Mesothelial cell of epicardium (in vitro differentiated cells): ENCODE measurements around the gene EPGN. TPM values are rescaled to one million over a fixed set of nuclear protein-coding genes. Genes with fewer than 3 reads are reported as not detected.

Experiments used
- DNase-seq, 2 experiments: peaks; one replicate each; pipeline ENCODE4 v3.0.0; 2021; ENCODE audit warnings: low spot score in 2 of 2; ENCODE audit not compliant: unreplicated experiment in 2 of 2
- H3K27ac Mint-ChIP-seq: 2 replicates; pipeline ENCODE4 v1.8.0; 2021; ENCODE audit warnings: mixed read lengths
- H3K27me3 Mint-ChIP-seq: 2 replicates; pipeline ENCODE4 v1.8.0; 2021; ENCODE audit warnings: low read depth, mixed read lengths
- H3K36me3 Mint-ChIP-seq: 2 replicates; pipeline ENCODE4 v1.8.0; 2021; ENCODE audit warnings: mixed read lengths
- H3K4me1 Mint-ChIP-seq: 2 replicates; pipeline ENCODE4 v1.8.0; 2021; ENCODE audit warnings: mixed read lengths
- H3K4me3 Mint-ChIP-seq: 2 replicates; pipeline ENCODE4 v1.8.0; 2021; ENCODE audit warnings: mild to moderate bottlenecking, moderate library complexity, mixed read lengths
- H3K9me3 Mint-ChIP-seq: 2 replicates; pipeline ENCODE4 v1.8.0; 2021; ENCODE audit warnings: mixed read lengths
- total RNA-seq: library from RNA; stranded (reverse); gene quantifications from 3 replicates; pipeline ENCODE4 v1.2.1, GENCODE V29; 2021
- TF ChIP-seq, protein P1 (sequence below): fragments of 200-600 bp; sonication (generic); IDR thresholded peaks from one replicate; pipeline ENCODE4 v1.5.0; 2021; ENCODE audit warnings: antibody characterized with exemption; ENCODE audit not compliant: unreplicated experiment

The EPGN gene
- total RNA-seq, 1 donor from 2014 or later: 8.0 TPM

DNA sequence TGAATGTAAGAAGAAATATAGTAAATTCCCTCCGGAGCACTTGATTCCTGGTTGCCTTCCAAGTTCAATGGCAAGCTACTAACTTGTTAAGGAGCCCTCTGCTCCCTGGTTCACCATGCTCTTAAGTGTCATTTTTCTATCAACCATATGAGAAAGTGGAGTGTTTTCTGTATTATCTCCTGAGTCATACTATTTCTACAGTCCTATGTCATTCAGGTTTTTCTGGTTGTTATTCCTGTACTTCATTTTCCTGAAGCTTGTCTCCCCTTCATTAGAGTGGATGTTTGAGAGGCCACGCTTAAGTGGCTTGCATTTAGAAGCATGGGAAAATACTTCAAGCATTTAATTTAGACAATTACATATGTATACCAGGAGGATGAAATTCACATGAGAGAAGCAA, 14.7 kb upstream of the EPGN start:
- peaks cover 32% of the 10 kb centered on the region for H3K4me1 Mint-ChIP-seq
- no peaks in the 10 kb centered on the region for H3K36me3 Mint-ChIP-seq
- DNase-seq: no peak
- H3K27ac Mint-ChIP-seq: peak overlapping the region; percentile 44
- H3K9me3 Mint-ChIP-seq: no peaks in the 10 kb centered on the region
- no peak overlapping the region for H3K4me3 Mint-ChIP-seq
- no peaks in the 10 kb centered on the region for H3K27me3 Mint-ChIP-seq
- TF ChIP-seq, protein P1, sequence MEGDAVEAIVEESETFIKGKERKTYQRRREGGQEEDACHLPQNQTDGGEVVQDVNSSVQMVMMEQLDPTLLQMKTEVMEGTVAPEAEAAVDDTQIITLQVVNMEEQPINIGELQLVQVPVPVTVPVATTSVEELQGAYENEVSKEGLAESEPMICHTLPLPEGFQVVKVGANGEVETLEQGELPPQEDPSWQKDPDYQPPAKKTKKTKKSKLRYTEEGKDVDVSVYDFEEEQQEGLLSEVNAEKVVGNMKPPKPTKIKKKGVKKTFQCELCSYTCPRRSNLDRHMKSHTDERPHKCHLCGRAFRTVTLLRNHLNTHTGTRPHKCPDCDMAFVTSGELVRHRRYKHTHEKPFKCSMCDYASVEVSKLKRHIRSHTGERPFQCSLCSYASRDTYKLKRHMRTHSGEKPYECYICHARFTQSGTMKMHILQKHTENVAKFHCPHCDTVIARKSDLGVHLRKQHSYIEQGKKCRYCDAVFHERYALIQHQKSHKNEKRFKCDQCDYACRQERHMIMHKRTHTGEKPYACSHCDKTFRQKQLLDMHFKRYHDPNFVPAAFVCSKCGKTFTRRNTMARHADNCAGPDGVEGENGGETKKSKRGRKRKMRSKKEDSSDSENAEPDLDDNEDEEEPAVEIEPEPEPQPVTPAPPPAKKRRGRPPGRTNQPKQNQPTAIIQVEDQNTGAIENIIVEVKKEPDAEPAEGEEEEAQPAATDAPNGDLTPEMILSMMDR: no peak

DNA sequence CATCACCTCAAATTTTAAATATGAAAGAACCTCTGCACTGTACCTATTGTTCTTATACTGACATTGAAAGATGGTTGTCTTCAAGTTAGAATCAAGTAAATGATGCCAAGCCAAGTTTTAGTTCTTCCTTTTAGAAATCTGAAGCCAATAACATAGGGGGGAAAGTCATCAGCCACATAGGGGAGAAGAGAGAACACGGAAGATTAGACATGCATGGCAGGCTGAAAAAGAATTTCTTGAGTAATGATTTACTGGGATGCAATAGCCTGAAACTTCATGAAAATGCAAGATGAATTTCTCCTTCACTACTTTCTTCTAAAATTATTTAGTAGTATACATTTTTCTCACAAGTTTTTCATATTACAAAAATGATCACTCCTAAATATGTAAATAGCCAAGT, 13.6 kb upstream of the EPGN start:
- H3K4me1 Mint-ChIP-seq: peaks cover 32% of the 10 kb centered on the region
- TF ChIP-seq, protein P1: no peak
- no peak overlapping the region for H3K4me3 Mint-ChIP-seq
- H3K27me3 Mint-ChIP-seq: no peaks in the 10 kb centered on the region
- H3K27ac Mint-ChIP-seq: no peak overlapping the region
- no peak for DNase-seq
- H3K9me3 Mint-ChIP-seq: no peaks in the 10 kb centered on the region
- H3K36me3 Mint-ChIP-seq: no peaks in the 10 kb centered on the region

DNA sequence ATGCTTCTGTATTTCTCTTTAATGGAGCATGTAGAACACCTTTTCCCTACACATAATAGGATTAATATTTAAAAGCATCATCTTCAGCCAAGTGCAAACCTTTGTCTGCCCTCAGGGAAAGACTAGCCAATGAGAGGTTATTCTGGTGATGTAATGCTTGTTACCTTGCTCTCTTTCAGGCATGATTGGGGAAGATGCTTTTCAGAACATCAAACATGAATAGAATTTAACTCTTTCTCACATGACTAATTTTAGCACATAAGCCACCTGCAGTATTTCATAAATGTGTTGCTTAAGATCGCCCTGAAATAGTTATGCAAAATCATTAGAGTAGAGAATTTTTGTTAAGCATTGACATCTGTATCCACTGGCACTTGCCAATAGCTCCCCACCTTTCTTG, 10.7 kb upstream of the EPGN start:
- DNase-seq: no peak
- Mint-ChIP-seq H3K4me1 (peaks cover 34% of the 10 kb centered on the region), H3K27ac (no peak overlapping the region), H3K27me3 (no peaks in the 10 kb centered on the region), H3K4me3 (no peak overlapping the region), H3K9me3 (no peaks in the 10 kb centered on the region), H3K36me3 (no peaks in the 10 kb centered on the region)
- TF ChIP-seq, protein P1: no peak

DNA sequence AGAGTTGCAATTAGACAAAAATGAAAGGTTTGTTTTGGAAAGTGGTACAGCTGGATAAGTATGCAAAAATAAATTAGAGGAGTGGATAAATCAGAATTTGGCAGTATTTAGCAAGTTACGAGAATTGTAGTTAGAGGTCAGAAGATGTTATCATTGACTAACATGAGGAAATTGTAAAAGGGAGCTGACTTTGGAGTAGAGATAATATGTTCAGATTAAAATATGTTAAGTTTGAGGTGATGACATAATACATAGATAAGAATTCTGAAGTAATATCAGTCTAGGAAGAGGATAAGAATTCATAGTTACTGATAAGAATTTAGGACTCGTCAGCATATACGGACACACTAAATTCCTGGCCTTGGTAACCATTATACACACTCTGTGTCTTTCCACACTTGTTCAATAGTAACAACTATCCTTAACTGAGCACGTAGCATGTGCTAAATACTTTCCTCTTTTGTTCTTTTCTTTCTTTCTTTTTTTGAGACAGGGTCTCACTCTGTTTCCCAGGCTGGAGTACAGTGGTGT, 4.1 kb upstream of the EPGN start:
- Mint-ChIP-seq H3K27ac (no peak overlapping the region), H3K36me3 (no peaks in the 10 kb centered on the region), H3K4me1 (peaks cover 16% of the 10 kb centered on the region), H3K4me3 (no peak overlapping the region), H3K27me3 (no peaks in the 10 kb centered on the region), H3K9me3 (no peaks in the 10 kb centered on the region)
- DNase-seq: no peak
- TF ChIP-seq, protein P1: no peak

DNA sequence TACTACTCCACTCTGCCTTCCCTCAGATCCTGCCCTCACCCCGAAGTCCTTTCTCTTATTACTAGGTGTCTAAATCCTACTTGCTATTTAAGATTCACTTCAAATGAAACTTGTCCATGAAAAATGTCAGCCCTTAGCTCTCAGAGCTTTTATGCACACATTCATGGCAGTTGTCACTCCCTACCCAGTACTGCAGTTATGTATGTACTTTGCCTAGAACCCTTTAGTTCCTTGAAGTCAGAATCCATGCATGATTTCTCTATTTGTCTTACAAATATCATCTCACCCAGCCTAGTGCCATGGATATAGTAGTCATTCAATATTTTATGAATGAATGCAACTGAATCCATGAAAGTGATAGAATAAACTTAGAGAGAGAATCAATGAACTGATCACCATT, 3.3 kb upstream of the EPGN start:
- Mint-ChIP-seq H3K4me3 (no peak overlapping the region), H3K9me3 (no peaks in the 10 kb centered on the region), H3K4me1 (peaks cover 21% of the 10 kb centered on the region), H3K27me3 (no peaks in the 10 kb centered on the region), H3K27ac (no peak overlapping the region), H3K36me3 (no peaks in the 10 kb centered on the region)
- TF ChIP-seq, protein P1: no peak
- no peak for DNase-seq

DNA sequence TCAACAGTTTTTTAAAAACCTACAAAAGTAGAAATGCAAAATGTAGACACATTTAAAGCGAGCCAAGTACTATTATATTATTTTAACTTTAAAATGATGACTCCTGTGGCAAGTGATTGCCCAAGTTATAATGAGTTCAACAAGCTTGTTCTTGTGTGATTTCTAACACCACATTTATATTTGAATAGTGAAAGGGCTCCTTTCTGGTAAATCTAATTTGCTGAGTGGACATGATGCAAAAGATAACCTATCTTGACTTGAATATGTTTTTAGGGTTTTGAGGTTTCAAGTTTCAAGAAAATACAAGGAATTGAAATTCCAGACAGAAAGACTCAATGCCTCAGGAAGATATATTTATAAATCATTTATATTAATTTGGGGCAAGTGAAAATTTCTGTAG, 1.1 kb upstream of the EPGN start:
- H3K36me3 Mint-ChIP-seq: no peaks in the 10 kb centered on the region
- H3K4me3 Mint-ChIP-seq: no peak overlapping the region
- no peak for DNase-seq
- no peak overlapping the region for H3K27ac Mint-ChIP-seq
- no peaks in the 10 kb centered on the region for H3K27me3 Mint-ChIP-seq
- TF ChIP-seq, protein P1: no peak
- peaks cover 23% of the 10 kb centered on the region for H3K4me1 Mint-ChIP-seq
- H3K9me3 Mint-ChIP-seq: no peaks in the 10 kb centered on the region
